H1 (cell line): ENCODE data around the gene ANKIB1.

ENCODE experiments used
- EZH2 ChIP-seq: fragments of 200-600 bp; sonication (generic); IDR thresholded peaks from 2 replicates; pipeline ENCODE4 v1.7.1; 2012; ENCODE audit warnings: low read depth, mild to moderate bottlenecking, moderate library complexity, low read length, inconsistent platforms; ENCODE audit not compliant: severe bottlenecking
- JUND ChIP-seq: IDR thresholded peaks from 2 replicates; pipeline ENCODE4 v1.6.1; 2011; ENCODE audit warnings: mild to moderate bottlenecking, improper control_type of control experiment, low read length
- KDM5A ChIP-seq: fragments of 200-600 bp; IDR thresholded peaks from 2 replicates; pipeline ENCODE4 v1.7.1; 2012; ENCODE audit warnings: mild to moderate bottlenecking, low read length, inconsistent platforms, mixed read lengths
- MAFK ChIP-seq: IDR thresholded peaks from 2 replicates; pipeline ENCODE4 v1.6.1; 2012; ENCODE audit warnings: low read depth, mild to moderate bottlenecking, improper control_type of control experiment, low read length
- POLR2A ChIP-seq, 2 experiments: IDR thresholded peaks; 1 replicate in 1 of 2; 2 replicates in 1 of 2; pipeline ENCODE4 v1.6.1; 2011; ENCODE audit warnings: low read depth in 2 of 2, low read length in 2 of 2, mild to moderate bottlenecking in 2 of 2; ENCODE audit errors: control extremely low read depth in 1 of 2
- POLR2AphosphoS5 ChIP-seq: IDR thresholded peaks from 2 replicates; pipeline ENCODE4 v1.6.1; 2011; ENCODE audit warnings: low read depth, low read length
- RBBP5 ChIP-seq: IDR thresholded peaks from 2 replicates; pipeline ENCODE4 v1.7.1; 2012; ENCODE audit warnings: low read depth, mild to moderate bottlenecking, inconsistent platforms, low read length, moderate library complexity, borderline replicate concordance
- SP2 ChIP-seq: IDR thresholded peaks from 2 replicates; pipeline ENCODE4 v1.6.1; 2012; ENCODE audit warnings: mild to moderate bottlenecking, low read length, inconsistent platforms
- TBP ChIP-seq: IDR thresholded peaks from 2 replicates; pipeline ENCODE4 v1.6.1; 2011; ENCODE audit warnings: low read depth, low read length, improper control_type of control experiment
- TF ChIP-seq, protein P1 (sequence below), 3 experiments: IDR thresholded peaks; 1 replicate in 2 of 3; 2 replicates in 1 of 3; pipeline versions ENCODE4 v1.5.1 to v1.6.1; 2011; ENCODE audit warnings: low read length in 3 of 3, mild to moderate bottlenecking in 3 of 3, inconsistent platforms in 2 of 3, low read depth in 1 of 3, moderate library complexity in 1 of 3; ENCODE audit not compliant: insufficient read depth in 1 of 3; ENCODE audit errors: control extremely low read depth in 1 of 3
- TF ChIP-seq, protein P2 (sequence below): IDR thresholded peaks from 2 replicates; pipeline ENCODE4 v1.6.1; 2012; ENCODE audit warnings: inconsistent platforms
- TF ChIP-seq, protein P3 (sequence below): IDR thresholded peaks from 2 replicates; pipeline ENCODE4 v1.6.1; 2011; ENCODE audit warnings: low read length, improper control_type of control experiment

DNA sequence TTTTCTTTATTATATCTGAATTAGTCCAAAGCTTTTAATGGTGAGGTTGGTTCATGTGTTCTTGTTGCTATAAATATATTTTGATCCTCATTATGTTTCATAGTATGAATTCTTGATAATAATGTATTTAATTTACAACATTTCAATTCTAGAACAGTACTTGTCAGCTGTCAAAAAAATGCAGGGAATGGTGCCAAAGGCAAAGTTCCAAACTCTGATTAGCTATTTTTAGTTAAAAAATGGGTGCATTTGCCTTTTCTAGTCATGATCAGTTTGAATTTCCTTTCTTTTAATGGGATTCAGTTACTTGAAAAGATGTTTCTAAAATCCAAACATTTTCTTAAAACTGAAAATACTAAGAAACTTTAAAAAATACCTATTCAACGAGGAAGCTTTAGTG is 49.6 kb downstream of the ANKIB1 start:
- no peak for TF ChIP-seq EZH2
- TF ChIP-seq, protein P1, sequence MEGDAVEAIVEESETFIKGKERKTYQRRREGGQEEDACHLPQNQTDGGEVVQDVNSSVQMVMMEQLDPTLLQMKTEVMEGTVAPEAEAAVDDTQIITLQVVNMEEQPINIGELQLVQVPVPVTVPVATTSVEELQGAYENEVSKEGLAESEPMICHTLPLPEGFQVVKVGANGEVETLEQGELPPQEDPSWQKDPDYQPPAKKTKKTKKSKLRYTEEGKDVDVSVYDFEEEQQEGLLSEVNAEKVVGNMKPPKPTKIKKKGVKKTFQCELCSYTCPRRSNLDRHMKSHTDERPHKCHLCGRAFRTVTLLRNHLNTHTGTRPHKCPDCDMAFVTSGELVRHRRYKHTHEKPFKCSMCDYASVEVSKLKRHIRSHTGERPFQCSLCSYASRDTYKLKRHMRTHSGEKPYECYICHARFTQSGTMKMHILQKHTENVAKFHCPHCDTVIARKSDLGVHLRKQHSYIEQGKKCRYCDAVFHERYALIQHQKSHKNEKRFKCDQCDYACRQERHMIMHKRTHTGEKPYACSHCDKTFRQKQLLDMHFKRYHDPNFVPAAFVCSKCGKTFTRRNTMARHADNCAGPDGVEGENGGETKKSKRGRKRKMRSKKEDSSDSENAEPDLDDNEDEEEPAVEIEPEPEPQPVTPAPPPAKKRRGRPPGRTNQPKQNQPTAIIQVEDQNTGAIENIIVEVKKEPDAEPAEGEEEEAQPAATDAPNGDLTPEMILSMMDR (IDR thresholded peaks at IDR 0.05; ENCODE audit: control extremely low read depth in 1 of 3, insufficient read depth in 1 of 3, low read depth in 1 of 3, low read length in 3 of 3), result no peak
- TF ChIP-seq SP2, result no peak
- TF ChIP-seq JUND, result no peak
- no peak for TF ChIP-seq RBBP5
- no peak for TF ChIP-seq TBP
- TF ChIP-seq, protein P2, sequence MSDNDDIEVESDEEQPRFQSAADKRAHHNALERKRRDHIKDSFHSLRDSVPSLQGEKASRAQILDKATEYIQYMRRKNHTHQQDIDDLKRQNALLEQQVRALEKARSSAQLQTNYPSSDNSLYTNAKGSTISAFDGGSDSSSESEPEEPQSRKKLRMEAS, result no peak
- no peak for TF ChIP-seq KDM5A
- TF ChIP-seq, protein P3, sequence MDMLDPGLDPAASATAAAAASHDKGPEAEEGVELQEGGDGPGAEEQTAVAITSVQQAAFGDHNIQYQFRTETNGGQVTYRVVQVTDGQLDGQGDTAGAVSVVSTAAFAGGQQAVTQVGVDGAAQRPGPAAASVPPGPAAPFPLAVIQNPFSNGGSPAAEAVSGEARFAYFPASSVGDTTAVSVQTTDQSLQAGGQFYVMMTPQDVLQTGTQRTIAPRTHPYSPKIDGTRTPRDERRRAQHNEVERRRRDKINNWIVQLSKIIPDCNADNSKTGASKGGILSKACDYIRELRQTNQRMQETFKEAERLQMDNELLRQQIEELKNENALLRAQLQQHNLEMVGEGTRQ, result no peak
- no peak for TF ChIP-seq MAFK
- TF ChIP-seq POLR2A (IDR thresholded peaks at IDR 0.05; ENCODE audit: control extremely low read depth in 1 of 2, low read depth in 2 of 2, low read length in 2 of 2), result no peak
- no peak for TF ChIP-seq POLR2AphosphoS5
